Esophagus squamous epithelium (tissue), 4 donors: ENCODE measurements around the gene RPUSD3.

ENCODE experiments used
- CTCF ChIP-seq, 6 experiments: fragments of 450-650 bp in 4 of 6; fragments of 200-600 bp in 2 of 6; sonication (generic) in 2 of 6; IDR thresholded peaks; one replicate each; pipeline ENCODE4 v1.5.1; 2016 to 2019; ENCODE audit warnings: antibody characterized with exemption in 6 of 6, mild to moderate bottlenecking in 4 of 6, moderate library complexity in 4 of 6
- POLR2A ChIP-seq, 4 donors: fragments of 450-650 bp; IDR thresholded peaks; one replicate each; pipeline ENCODE4 v1.6.1; 2017; ENCODE audit warnings: antibody characterized with exemption in 4 of 4, mild to moderate bottlenecking in 4 of 4, moderate library complexity in 3 of 4

- TF ChIP-seq CTCF (IDR thresholded peaks at IDR 0.05) (no peak), POLR2A (IDR thresholded peaks at IDR 0.05) (no peak)
Measured at GRCh38 chr3:9803494-9803893, 40.3 kb downstream of the RPUSD3 start.
